ENCODE data around the gene BPIFB2. TPM values are rescaled to one million over a fixed set of nuclear protein-coding genes. Genes with fewer than 3 reads are reported as not detected.

The BPIFB2 gene
- total and polyA plus RNA-seq, 2 donors (not counting 3 experiments of a cell fraction or from before 2014, with no cell fraction given), result not detected

- Histone ChIP-seq H3K27ac (ENCODE audit: insufficient read depth, low read depth, low read length) (no peak overlapping the region), H3K27me3 (ENCODE audit: control insufficient read depth in 2 of 2, insufficient read depth in 2 of 2, low read length in 2 of 2) (peaks cover 0 to 1% of the 10 kb centered on the region in 2 experiments), H3K9me1 (replicated peaks; ENCODE audit: control insufficient read depth, extremely low read depth, insufficient read depth, low read length) (no peaks in the 10 kb centered on the region), H3K4me2 (ENCODE audit: insufficient read depth, low read length) (no peak overlapping the region), H3K9ac (replicated peaks; ENCODE audit: extremely low read depth, insufficient read depth, low read length) (no peak overlapping the region), H2AFZ (ENCODE audit: low read depth, low read length) (no peak overlapping the region), H3K4me1 (ENCODE audit: control insufficient read depth, extremely low read depth, insufficient read depth, low read length) (no peaks in the 10 kb centered on the region), H3K4me3 (replicated peaks in 1 of 3; ENCODE audit: insufficient read depth in 1 of 3, low read depth in 1 of 3, low read length in 3 of 3) (no peak overlapping the region), H3K9me3 (replicated peaks; ENCODE audit: control insufficient read depth, insufficient read depth, low read length) (no peaks in the 10 kb centered on the region), H3K79me2 (ENCODE audit: control insufficient read depth, insufficient read depth, low read length) (no peaks in the 10 kb centered on the region), H4K20me1 (replicated peaks; ENCODE audit: control insufficient read depth, extremely low read depth, insufficient read depth, low read length) (no peaks in the 10 kb centered on the region), H3K36me3 (ENCODE audit: control insufficient read depth in 2 of 2, extremely low read depth in 1 of 2, insufficient read depth in 2 of 2, low read length in 2 of 2) (no peaks in the 10 kb centered on the region)
- dilution Hi-C loops (cut with MboI; ENCODE audit: extremely low pct_ligation_motif_present, low sequenced_read_pairs), result no loop called here
- POLR2A ChIA-PET, result no interaction called here
- BruUV-seq (replicated peaks), result no TSS peak
- intact Hi-C loops (cut with micrococcal nuclease), result no loop called here
- TF ChIP-seq JUN (IDR thresholded peaks at IDR 0.05; ENCODE audit: borderline replicate concordance, insufficient read depth, insufficient read length, low read depth), result no peak
- no peak for TF ChIP-seq EZH2 (IDR thresholded peaks at IDR 0.05; ENCODE audit: borderline replicate concordance, low read depth, low read length, severe bottlenecking)
- no peak for TF ChIP-seq GATA2 (IDR thresholded peaks at IDR 0.05; ENCODE audit: insufficient read depth, insufficient read length, low read depth, low read length)
- TF ChIP-seq POLR2AphosphoS5 (IDR thresholded peaks at IDR 0.05; ENCODE audit: insufficient read depth, low read depth, low read length), result no peak
- TF ChIP-seq FOS (IDR thresholded peaks at IDR 0.05; ENCODE audit: borderline replicate concordance, insufficient read depth, low read length), result no peak
- TF ChIP-seq POLR2A (IDR thresholded peaks at IDR 0.05; ENCODE audit: low read depth, low read length), result no peak
- no peak for TF ChIP-seq MYC (IDR thresholded peaks at IDR 0.05; ENCODE audit: low read depth, low read length)
- no peak for TF ChIP-seq MAX (IDR thresholded peaks at IDR 0.05; ENCODE audit: insufficient read depth, insufficient read length)
- no peak for TF ChIP-seq CTCF (IDR thresholded peaks at IDR 0.05; ENCODE audit: extremely low read depth in 1 of 2, insufficient read depth in 1 of 2, low read depth in 1 of 2, low read length in 2 of 2)
- no peak for DNase-seq (ENCODE audit: low read depth, low spot score)
- CTCF ChIA-PET, result no interaction called here
- FAIRE-seq, result no peak
Observed at GRCh38 chr20:32979201-32979998, 28.1 kb upstream of the BPIFB2 start.

Data from endothelial cell of umbilical vein (primary cell).